ENCODE measurements around the gene SH3GL3.

Gene SH3GL3

GRCh38 chr15:83435782-83436181 is 11.4 kb upstream of the SH3GL3 start:
- no peak for DNase-seq (ENCODE audit: extremely low read depth, insufficient read length)
- TF ChIP-seq CTCF (IDR thresholded peaks at IDR 0.05; ENCODE audit: insufficient read depth, low read length, poor library complexity, severe bottlenecking) = no peak
- Histone ChIP-seq H3K36me3 (ENCODE audit: control insufficient read depth, insufficient read depth, low read length) (no peaks in the 10 kb centered on the region), H3K4me3 (replicated peaks; ENCODE audit: low read depth, low read length) (no peak overlapping the region), H3K27me3 (replicated peaks; ENCODE audit: control insufficient read depth, insufficient read depth, low read length) (no peaks in the 10 kb centered on the region)

- TF ChIP-seq CTCF (IDR thresholded peaks at IDR 0.05; ENCODE audit: insufficient read depth, low read length, poor library complexity, severe bottlenecking) = peak; percentile 54
- H3K36me3 ChIP-seq (ENCODE audit: control insufficient read depth, insufficient read depth, low read length) = no peaks in the 10 kb centered on the region
- no peaks in the 10 kb centered on the region for H3K27me3 ChIP-seq (replicated peaks; ENCODE audit: control insufficient read depth, insufficient read depth, low read length)
- no peak for DNase-seq (ENCODE audit: extremely low read depth, insufficient read length)
- H3K4me3 ChIP-seq (replicated peaks; ENCODE audit: low read depth, low read length) = no peak overlapping the region
These were observed 10.5 kb upstream of the SH3GL3 start for GRCh38 chr15:83436513-83437158.

GRCh38 chr15:83443076-83443847 is 3.9 kb upstream of the SH3GL3 start:
- H3K4me3 ChIP-seq (replicated peaks; ENCODE audit: low read depth, low read length) = no peak overlapping the region
- no peak for TF ChIP-seq CTCF (IDR thresholded peaks at IDR 0.05; ENCODE audit: insufficient read depth, low read length, poor library complexity, severe bottlenecking)
- H3K36me3 ChIP-seq (ENCODE audit: control insufficient read depth, insufficient read depth, low read length) = no peaks in the 10 kb centered on the region
- no peak for DNase-seq (ENCODE audit: extremely low read depth, insufficient read length)
- peaks cover 5% of the 10 kb centered on the region for H3K27me3 ChIP-seq (replicated peaks; ENCODE audit: control insufficient read depth, insufficient read depth, low read length)

GRCh38 chr15:83444936-83445335 is 2.2 kb upstream of the SH3GL3 start:
- no peak for TF ChIP-seq CTCF (IDR thresholded peaks at IDR 0.05; ENCODE audit: insufficient read depth, low read length, poor library complexity, severe bottlenecking)
- DNase-seq (ENCODE audit: extremely low read depth, insufficient read length) = no peak
- Histone ChIP-seq H3K36me3 (ENCODE audit: control insufficient read depth, insufficient read depth, low read length) (no peaks in the 10 kb centered on the region), H3K4me3 (replicated peaks; ENCODE audit: low read depth, low read length) (no peak overlapping the region), H3K27me3 (replicated peaks; ENCODE audit: control insufficient read depth, insufficient read depth, low read length) (peaks cover 5% of the 10 kb centered on the region)

GRCh38 chr15:83445643-83446042 is 1.5 kb upstream of the SH3GL3 start:
- no peak overlapping the region for H3K4me3 ChIP-seq (replicated peaks; ENCODE audit: low read depth, low read length)
- no peaks in the 10 kb centered on the region for H3K36me3 ChIP-seq (ENCODE audit: control insufficient read depth, insufficient read depth, low read length)
- DNase-seq (ENCODE audit: extremely low read depth, insufficient read length) = no peak
- peaks cover 5% of the 10 kb centered on the region for H3K27me3 ChIP-seq (replicated peaks; ENCODE audit: control insufficient read depth, insufficient read depth, low read length)
- TF ChIP-seq CTCF (IDR thresholded peaks at IDR 0.05; ENCODE audit: insufficient read depth, low read length, poor library complexity, severe bottlenecking) = no peak

All from GM06990 (cell line).